HG03460 (cell line): ENCODE results near the gene BCHE.

Experiments used
- ATAC-seq: cut with Tn5 transposase; IDR thresholded peaks from one replicate; pipeline ENCODE4 v1.9.1; 2021; ENCODE audit not compliant: unreplicated experiment

The BCHE gene

GRCh38 chr3:165753560-165753959 is 83.7 kb downstream of the BCHE start:
- no peak for ATAC-seq

- no peak for ATAC-seq
Observed at GRCh38 chr3:165751637-165752036, 85.6 kb downstream of the BCHE start.

GRCh38 chr3:165749821-165750220 is 87.4 kb downstream of the BCHE start:
- ATAC-seq: no peak

- ATAC-seq: no peak
Observed at GRCh38 chr3:165749241-165749640, 88.0 kb downstream of the BCHE start.

GRCh38 chr3:165748094-165748493 is 89.1 kb downstream of the BCHE start:
- ATAC-seq: no peak

- ATAC-seq: no peak
Observed at GRCh38 chr3:165746874-165747273, 90.3 kb downstream of the BCHE start.

- ATAC-seq: no peak
Observed at GRCh38 chr3:165744025-165744424, 93.2 kb downstream of the BCHE start.

GRCh38 chr3:165742351-165742750 is 94.9 kb downstream of the BCHE start:
- ATAC-seq: no peak

GRCh38 chr3:165729756-165730155 is 107.5 kb downstream of the BCHE start:
- ATAC-seq: no peak

GRCh38 chr3:165728924-165729323 is 108.3 kb downstream of the BCHE start:
- ATAC-seq: no peak

- ATAC-seq: no peak
Observed at GRCh38 chr3:165725296-165725695, 111.9 kb downstream of the BCHE start.
